ENCODE data around the gene DPYD.

The DPYD gene

GRCh38 chr1:97379387-97380075 is 541.3 kb downstream of the DPYD start:
- H3K27me3 ChIP-seq (replicated peaks; ENCODE audit: control insufficient read depth, insufficient read depth, low read length) = no peaks in the 10 kb centered on the region
- no peak overlapping the region for H3K4me3 ChIP-seq (replicated peaks; ENCODE audit: low read depth, low read length)
- TF ChIP-seq CTCF (IDR thresholded peaks at IDR 0.05; ENCODE audit: insufficient read depth, low read length, poor library complexity, severe bottlenecking) = no peak
- DNase-seq (ENCODE audit: extremely low read depth, insufficient read length) = no peak
- H3K36me3 ChIP-seq (ENCODE audit: control insufficient read depth, insufficient read depth, low read length) = no peaks in the 10 kb centered on the region

- TF ChIP-seq CTCF (IDR thresholded peaks at IDR 0.05; ENCODE audit: insufficient read depth, low read length, poor library complexity, severe bottlenecking) = no peak
- no peak for DNase-seq (ENCODE audit: extremely low read depth, insufficient read length)
Observed at GRCh38 chr1:97378596-97378995, 542.2 kb downstream of the DPYD start.

GRCh38 chr1:97377432-97378034 is 543.3 kb downstream of the DPYD start:
- H3K4me3 ChIP-seq (replicated peaks; ENCODE audit: low read depth, low read length) = no peak overlapping the region
- H3K36me3 ChIP-seq (ENCODE audit: control insufficient read depth, insufficient read depth, low read length) = no peaks in the 10 kb centered on the region
- no peak for TF ChIP-seq CTCF (IDR thresholded peaks at IDR 0.05; ENCODE audit: insufficient read depth, low read length, poor library complexity, severe bottlenecking)
- H3K27me3 ChIP-seq (replicated peaks; ENCODE audit: control insufficient read depth, insufficient read depth, low read length) = no peaks in the 10 kb centered on the region
- no peak for DNase-seq (ENCODE audit: extremely low read depth, insufficient read length)

More at GRCh38 chr1:97378596-97378995, 542.2 kb downstream of the DPYD start:
- H3K4me3 ChIP-seq (replicated peaks; ENCODE audit: low read depth, low read length) = no peak overlapping the region
- no peaks in the 10 kb centered on the region for H3K36me3 ChIP-seq (ENCODE audit: control insufficient read depth, insufficient read depth, low read length)
- no peaks in the 10 kb centered on the region for H3K27me3 ChIP-seq (replicated peaks; ENCODE audit: control insufficient read depth, insufficient read depth, low read length)

- no peaks in the 10 kb centered on the region for H3K36me3 ChIP-seq (ENCODE audit: control insufficient read depth, insufficient read depth, low read length)
- no peaks in the 10 kb centered on the region for H3K27me3 ChIP-seq (replicated peaks; ENCODE audit: control insufficient read depth, insufficient read depth, low read length)
- no peak for TF ChIP-seq CTCF (IDR thresholded peaks at IDR 0.05; ENCODE audit: insufficient read depth, low read length, poor library complexity, severe bottlenecking)
- no peak overlapping the region for H3K4me3 ChIP-seq (replicated peaks; ENCODE audit: low read depth, low read length)
- no peak for DNase-seq (ENCODE audit: extremely low read depth, insufficient read length)
Observed at GRCh38 chr1:97373000-97373399, 547.8 kb downstream of the DPYD start.

GRCh38 chr1:97372531-97372930 is 548.3 kb downstream of the DPYD start:
- TF ChIP-seq CTCF (IDR thresholded peaks at IDR 0.05; ENCODE audit: insufficient read depth, low read length, poor library complexity, severe bottlenecking) = no peak
- no peak for DNase-seq (ENCODE audit: extremely low read depth, insufficient read length)
- H3K27me3 ChIP-seq (replicated peaks; ENCODE audit: control insufficient read depth, insufficient read depth, low read length) = no peaks in the 10 kb centered on the region
- H3K36me3 ChIP-seq (ENCODE audit: control insufficient read depth, insufficient read depth, low read length) = no peaks in the 10 kb centered on the region
- H3K4me3 ChIP-seq (replicated peaks; ENCODE audit: low read depth, low read length) = no peak overlapping the region
